GM18505 (cell line): ENCODE results near the gene LPIN3.

Experiments
- ATAC-seq: cut with Tn5 transposase; IDR thresholded peaks from one replicate; pipeline ENCODE4 v1.9.1; 2021; ENCODE audit not compliant: unreplicated experiment
- POLR2A ChIP-seq: IDR thresholded peaks from 4 replicates; pipeline ENCODE4 v1.6.1; 2011; ENCODE audit warnings: borderline replicate concordance; ENCODE audit not compliant: insufficient read depth, insufficient read length; ENCODE audit errors: extremely low read depth

The LPIN3 gene

GRCh38 chr20:41314386-41314785 lies 26.2 kb upstream of the LPIN3 start:
- TF ChIP-seq POLR2A = no peak

DNA sequence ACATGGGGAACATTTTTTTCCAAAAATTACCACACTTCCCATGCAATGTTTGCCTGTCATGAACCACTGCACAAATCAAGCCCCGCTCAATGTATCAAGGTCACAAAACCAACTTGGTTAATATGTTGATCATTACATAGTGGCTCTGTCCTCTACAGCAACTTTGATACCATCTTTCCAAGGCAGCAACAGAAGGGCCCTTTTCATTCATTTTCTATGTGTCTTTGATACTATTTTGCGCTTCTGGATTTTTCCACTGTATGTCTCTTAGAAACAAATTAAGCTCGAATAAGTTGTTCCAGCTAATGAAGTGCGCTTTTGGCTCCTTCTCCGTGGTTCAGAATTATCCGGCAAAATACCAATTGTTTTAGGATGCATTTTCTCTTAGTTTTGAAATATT lies 24.6 kb upstream of the LPIN3 start:
- ATAC-seq = no peak
- no peak for TF ChIP-seq POLR2A

More at GRCh38 chr20:41314386-41314785, 26.2 kb upstream of the LPIN3 start:
- ATAC-seq = no peak

GRCh38 chr20:41316602-41317545 lies 23.7 kb upstream of the LPIN3 start:
- peak; percentile 33 for TF ChIP-seq POLR2A
- ATAC-seq = peak; percentile 64

DNA sequence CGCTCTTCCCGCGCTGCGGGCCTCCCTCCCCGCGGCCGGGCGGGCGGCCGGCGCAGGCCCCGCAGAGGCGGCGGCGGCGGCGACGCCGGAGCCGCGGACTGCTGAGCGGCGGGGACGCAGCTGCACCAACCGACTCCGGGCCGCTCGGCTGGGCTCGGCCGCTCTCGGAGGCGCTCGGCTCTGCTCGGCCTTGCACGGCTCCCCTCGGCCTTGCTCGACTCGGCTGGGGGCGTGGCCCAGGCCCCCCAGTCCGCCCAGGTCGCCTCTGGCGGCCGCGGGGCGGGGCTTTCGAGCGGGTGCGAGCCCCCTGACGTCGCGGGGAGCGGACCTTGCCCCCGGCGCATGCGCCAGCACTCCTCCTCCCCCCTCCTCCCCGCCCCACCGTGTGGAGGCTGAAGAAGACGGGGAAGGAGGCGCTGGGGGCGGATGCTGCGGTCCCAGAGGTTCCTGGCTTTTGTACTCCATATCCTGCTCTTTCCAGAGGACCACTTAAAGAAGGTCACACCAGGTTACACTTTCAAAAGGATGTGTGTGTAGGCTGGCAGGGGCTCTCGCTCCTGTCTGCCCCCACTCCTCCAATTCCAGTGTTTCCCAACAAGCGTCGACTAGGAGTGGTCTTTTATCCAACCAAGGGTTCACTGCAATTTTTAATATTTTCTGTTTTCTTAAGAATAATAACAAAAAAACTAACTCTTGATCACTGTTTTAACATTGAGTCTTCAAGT lies 22.9 kb upstream of the LPIN3 start, which contains the start of gene ZHX3:
TSS of gene ZHX3 (minus strand) at position 186 of the 725 bp plus-strand sequence. CDS start 112,815 bp downstream, outside the sequence.
- peak; percentile 62 for TF ChIP-seq POLR2A
- peak; percentile 97 for ATAC-seq

DNA sequence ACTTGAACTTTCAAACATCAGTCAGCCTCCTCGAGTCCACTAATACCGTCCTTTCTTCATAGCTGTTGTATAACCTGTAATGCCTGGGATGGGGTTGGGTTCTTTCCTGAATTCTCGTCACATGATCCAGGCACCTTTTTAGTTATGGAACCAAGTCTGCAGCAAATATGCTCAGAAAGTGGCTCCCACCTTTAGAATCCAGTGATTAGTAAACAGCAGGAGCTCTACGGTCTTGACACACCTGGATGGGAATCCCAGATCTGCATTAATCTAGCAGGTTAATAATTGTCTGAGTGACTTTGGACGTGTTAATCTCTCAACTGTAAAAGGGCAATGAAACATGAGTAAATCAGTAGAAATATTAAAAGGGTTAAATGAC lies 22.4 kb upstream of the LPIN3 start:
- TF ChIP-seq POLR2A = no peak
- ATAC-seq = no peak

GRCh38 chr20:41320441-41320840 lies 20.2 kb upstream of the LPIN3 start:
- ATAC-seq = no peak
- no peak for TF ChIP-seq POLR2A

DNA sequence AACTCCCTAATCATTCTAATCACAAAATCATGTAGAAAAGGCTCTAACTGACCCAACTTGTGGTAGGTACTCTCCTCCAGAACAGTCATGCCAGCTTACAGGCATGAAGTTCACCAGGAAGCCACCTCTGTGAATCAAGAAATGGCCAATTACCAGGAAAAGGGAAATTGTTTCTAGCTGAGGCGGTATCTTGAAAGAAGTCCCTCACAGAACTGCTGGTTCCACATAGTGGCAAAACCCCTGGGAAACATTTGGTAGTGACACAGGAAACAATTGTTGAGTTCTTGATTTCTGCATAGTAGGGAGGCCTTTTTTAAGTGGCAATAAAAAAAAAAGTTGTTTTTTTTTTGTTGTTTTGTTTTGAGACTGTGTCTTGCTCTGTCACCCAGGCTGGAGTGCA lies 19.6 kb upstream of the LPIN3 start:
- no peak for TF ChIP-seq POLR2A
- no peak for ATAC-seq

DNA sequence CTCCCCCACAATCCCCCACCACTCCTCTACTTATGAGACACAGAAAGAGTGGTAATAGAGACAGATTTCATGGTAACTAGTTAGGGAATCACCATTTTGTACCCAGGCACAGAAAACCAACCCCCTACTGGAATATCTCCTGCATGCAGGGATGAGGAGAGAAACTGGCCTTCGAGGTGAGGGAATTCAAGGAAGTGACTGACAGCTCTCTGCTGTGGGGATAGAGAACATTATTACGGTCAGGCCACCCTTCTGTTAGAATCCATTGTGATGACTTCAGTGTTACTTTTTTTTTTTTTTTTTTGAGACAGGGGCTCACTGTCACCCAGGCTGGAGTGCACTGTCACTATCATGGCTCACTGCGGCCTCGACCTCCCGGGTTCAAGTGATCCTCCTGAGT lies 13.4 kb upstream of the LPIN3 start:
- ATAC-seq = no peak
- TF ChIP-seq POLR2A = no peak

- TF ChIP-seq POLR2A = no peak
- ATAC-seq = peak; percentile 93
Measured at GRCh38 chr20:41329435-41330342, 10.9 kb upstream of the LPIN3 start.

DNA sequence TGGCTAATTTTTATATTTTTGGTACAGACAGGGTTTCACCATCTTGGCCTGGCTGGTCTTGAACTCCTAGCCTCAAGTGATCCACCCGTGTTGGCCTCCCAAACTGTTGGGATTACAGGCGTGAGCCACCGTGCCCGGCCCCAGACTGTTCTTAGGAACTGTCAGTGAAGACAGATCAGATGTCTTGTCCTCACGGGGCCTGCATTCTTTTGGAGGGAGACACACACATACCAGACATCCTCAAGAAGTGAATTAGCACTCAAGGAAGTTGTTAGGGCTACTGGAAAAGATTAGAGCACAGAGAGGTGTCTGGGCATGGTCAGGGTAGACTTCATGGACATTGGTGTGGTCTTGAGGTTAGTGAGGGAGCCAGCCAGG lies 10.3 kb upstream of the LPIN3 start:
- TF ChIP-seq POLR2A = no peak
- ATAC-seq = no peak

DNA sequence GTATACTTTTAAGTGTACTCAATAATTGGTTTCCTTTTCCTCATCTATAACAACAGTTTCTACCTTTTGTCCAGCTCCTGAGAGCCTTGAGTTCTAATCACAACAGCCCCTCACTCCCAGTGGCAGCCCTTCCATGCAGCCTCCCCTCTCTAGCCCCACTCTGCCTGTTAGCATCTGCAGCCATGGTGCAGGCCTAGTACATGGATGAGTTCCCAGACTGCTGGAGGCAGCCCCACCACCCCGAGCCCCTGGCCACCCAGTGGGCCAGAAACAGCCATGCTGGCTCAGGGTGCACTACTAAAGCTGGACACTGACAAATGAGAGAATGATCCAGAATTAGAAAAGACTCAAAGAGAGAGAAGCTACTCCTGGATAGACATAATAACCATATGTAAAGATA lies 9.7 kb upstream of the LPIN3 start:
- TF ChIP-seq POLR2A = no peak
- ATAC-seq = no peak

DNA sequence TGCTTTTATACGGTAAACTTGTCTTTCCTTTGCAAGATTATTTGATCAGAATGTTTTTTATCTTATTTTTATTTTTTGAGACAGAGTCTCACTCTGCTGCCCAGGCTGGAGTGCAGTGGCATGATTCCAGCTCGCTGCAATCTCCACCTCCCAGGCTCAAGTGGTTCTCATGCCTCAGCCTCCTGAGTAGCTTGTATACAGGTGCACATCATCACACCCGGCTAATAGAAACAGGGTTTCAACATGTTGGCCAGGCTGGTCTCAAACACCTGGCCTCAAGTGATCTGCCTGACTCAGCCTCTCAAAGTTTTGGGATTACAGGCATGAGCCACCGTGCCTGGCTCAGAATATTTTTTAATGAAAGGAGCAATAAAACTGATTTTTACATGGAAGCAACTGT lies 8.9 kb upstream of the LPIN3 start:
- ATAC-seq = no peak
- no peak for TF ChIP-seq POLR2A

DNA sequence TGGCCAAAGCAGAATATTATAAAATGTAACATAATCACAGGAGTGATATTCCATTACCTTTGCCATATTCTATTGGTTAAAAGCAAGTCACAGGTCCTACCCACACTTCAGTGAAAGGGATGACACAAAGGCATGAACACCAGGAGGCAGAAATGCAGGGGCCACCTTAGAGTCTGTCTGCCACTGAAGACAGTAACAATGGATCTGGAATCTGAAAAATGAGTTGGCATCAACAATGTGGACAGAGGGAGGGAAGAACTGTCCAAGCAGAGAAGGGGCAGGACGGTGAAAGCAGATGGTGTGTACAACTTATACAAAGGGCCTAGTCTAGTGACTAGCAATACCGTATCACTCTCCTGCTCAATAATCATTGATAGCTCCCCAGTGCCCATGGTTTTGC lies 6.6 kb upstream of the LPIN3 start:
- TF ChIP-seq POLR2A = no peak
- ATAC-seq = no peak

GRCh38 chr20:41334443-41335421 lies 5.9 kb upstream of the LPIN3 start:
- TF ChIP-seq POLR2A = no peak
- ATAC-seq = no peak
